ENCODE results near the gene COL26A1. TPM values are rescaled to one million over a fixed set of nuclear protein-coding genes. Genes with fewer than 3 reads are reported as not detected.
A peak's percentile ranks its signal among the peaks of the same experiment; 100 is the strongest.

COL26A1 gene
- total RNA-seq, 1 donor from 2014 or later: 0.58 TPM

DNA sequence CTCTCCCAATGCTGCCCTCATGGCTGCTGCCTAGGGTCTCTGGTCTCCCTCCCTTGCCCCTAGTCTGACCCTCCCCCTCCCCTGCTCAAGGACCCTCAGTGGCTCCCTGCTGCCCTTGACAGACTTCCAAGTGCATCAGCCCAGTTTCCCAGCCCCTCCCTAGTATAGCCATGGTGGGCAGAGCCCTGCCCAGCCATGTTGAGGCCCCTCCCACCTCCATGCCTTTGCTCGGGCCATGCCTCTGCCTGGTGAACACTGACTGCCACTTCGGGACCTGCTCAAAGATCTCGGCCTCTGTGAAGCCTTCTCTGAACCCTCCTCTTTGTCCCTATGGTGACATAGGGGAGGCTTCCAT is 193.2 kb downstream of the COL26A1 start:
- H3K36me3 ChIP-seq: no peaks in the 10 kb centered on the region
- H3K4me3 ChIP-seq: no peak overlapping the region
- intact Hi-C loops (cut with DNase I): no loop called here
- no peaks in the 10 kb centered on the region for H3K4me1 ChIP-seq
- no peaks in the 10 kb centered on the region for H3K27me3 ChIP-seq
- no peaks in the 10 kb centered on the region for H3K9me3 ChIP-seq
- TF ChIP-seq, protein P1, sequence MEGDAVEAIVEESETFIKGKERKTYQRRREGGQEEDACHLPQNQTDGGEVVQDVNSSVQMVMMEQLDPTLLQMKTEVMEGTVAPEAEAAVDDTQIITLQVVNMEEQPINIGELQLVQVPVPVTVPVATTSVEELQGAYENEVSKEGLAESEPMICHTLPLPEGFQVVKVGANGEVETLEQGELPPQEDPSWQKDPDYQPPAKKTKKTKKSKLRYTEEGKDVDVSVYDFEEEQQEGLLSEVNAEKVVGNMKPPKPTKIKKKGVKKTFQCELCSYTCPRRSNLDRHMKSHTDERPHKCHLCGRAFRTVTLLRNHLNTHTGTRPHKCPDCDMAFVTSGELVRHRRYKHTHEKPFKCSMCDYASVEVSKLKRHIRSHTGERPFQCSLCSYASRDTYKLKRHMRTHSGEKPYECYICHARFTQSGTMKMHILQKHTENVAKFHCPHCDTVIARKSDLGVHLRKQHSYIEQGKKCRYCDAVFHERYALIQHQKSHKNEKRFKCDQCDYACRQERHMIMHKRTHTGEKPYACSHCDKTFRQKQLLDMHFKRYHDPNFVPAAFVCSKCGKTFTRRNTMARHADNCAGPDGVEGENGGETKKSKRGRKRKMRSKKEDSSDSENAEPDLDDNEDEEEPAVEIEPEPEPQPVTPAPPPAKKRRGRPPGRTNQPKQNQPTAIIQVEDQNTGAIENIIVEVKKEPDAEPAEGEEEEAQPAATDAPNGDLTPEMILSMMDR (IDR thresholded peaks at IDR 0.05): no peak
- peak; percentile 40 for DNase-seq
- H3K27ac ChIP-seq: no peak overlapping the region
- no peak for ATAC-seq

DNA sequence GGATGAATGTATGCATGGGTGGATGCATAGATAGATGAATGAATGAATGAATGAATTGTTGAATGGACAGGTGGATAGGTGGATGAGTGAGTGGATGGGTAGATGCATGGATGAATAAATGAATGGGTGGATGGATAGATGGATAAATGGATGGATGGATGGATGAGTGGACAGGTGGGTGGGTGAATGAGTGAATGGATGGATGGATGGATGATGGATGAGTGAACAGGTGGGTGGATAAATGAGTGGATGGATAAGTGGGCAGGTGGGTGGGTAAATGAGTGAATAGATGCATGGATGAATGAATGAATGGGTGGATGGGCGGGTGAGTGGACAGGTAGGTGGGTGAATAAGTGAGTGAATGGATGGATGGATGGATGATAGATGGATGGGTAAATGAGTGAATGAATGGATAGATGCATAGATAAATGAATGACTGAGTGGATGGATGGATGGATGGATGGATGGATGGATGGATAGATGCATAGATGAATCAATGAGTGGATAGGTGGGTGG is 193.8 kb downstream of the COL26A1 start:
- Histone ChIP-seq H3K4me1 (no peaks in the 10 kb centered on the region), H3K27ac (no peak overlapping the region), H3K27me3 (no peaks in the 10 kb centered on the region), H3K36me3 (no peaks in the 10 kb centered on the region), H3K9me3 (no peaks in the 10 kb centered on the region), H3K4me3 (no peak overlapping the region)
- intact Hi-C loops (cut with DNase I): no loop called here
- no peak for ATAC-seq
- DNase-seq: no peak
- TF ChIP-seq, protein P1 (IDR thresholded peaks at IDR 0.05): no peak

DNA sequence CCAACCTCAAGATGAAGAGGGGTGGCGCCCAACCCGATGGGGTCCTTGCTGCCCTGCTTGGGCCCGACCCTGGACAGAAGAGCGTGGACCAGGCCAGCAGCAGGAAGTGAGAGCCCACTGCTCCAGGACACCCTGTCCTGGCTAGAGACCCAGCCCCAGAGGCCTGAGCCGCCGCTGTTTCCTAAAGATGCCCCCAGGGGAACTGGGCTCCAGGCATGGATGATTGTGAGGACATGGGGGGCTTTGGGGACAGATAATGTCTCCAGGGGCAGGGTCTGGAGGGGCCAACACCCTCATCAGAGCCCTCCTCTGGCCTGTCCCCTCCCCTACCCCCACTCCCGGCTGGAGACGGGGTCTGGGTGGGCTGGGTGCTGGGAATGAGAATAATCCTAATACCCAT is 194.7 kb downstream of the COL26A1 start:
- no peaks in the 10 kb centered on the region for H3K27me3 ChIP-seq
- no peaks in the 10 kb centered on the region for H3K9me3 ChIP-seq
- DNase-seq (peak; percentile 45), ATAC-seq (no peak)
- H3K36me3 ChIP-seq: no peaks in the 10 kb centered on the region
- H3K4me1 ChIP-seq: no peaks in the 10 kb centered on the region
- intact Hi-C loops (cut with DNase I): no loop called here
- TF ChIP-seq, protein P1 (IDR thresholded peaks at IDR 0.05): no peak
- no peak overlapping the region for H3K27ac ChIP-seq
- H3K4me3 ChIP-seq: no peak overlapping the region

DNA sequence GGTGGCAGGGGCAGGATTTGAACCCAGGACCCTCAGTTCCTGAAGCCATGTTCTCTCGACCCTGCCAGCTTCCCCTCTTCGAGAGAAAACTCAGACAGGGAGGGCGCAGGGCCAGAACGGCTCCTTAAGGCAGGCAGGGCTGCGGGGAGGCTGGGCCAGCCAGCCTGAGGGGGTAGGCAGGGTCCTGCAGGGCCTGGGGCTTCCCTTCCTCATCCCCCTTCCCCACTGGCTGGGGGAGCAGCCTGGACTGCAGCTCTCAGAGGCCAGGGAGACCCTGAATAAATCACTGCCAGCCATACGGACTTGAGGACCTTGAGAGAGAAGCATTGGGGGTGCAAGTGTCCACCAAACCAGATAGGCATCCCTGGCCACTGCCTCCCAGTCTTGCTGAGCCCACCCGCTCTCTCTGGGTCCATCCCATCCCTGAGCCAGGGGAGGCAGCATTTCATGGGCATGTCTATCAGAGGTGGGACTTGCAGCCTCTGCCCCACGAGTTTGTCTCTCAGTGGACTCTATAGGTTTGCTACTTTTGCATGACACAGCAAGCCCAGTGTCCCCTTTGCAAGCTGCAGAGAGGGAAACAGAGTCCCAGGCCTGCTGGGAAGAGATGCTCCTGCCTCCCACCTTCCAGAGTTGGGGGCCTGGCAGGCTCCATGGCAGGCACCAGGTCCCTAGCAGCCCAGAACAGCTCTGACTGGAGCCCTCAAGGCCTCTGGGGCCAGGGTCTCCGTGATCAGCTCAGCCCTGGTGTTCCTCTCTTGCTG is 195.5 kb downstream of the COL26A1 start:
- Histone ChIP-seq H3K9me3 (no peaks in the 10 kb centered on the region), H3K4me1 (no peaks in the 10 kb centered on the region), H3K27ac (no peak overlapping the region), H3K4me3 (no peak overlapping the region), H3K36me3 (no peaks in the 10 kb centered on the region), H3K27me3 (no peaks in the 10 kb centered on the region)
- intact Hi-C loops (cut with DNase I): no loop called here
- TF ChIP-seq, protein P1 (IDR thresholded peaks at IDR 0.05): no peak
- ATAC-seq (no peak), DNase-seq (peak; percentile 58)

DNA sequence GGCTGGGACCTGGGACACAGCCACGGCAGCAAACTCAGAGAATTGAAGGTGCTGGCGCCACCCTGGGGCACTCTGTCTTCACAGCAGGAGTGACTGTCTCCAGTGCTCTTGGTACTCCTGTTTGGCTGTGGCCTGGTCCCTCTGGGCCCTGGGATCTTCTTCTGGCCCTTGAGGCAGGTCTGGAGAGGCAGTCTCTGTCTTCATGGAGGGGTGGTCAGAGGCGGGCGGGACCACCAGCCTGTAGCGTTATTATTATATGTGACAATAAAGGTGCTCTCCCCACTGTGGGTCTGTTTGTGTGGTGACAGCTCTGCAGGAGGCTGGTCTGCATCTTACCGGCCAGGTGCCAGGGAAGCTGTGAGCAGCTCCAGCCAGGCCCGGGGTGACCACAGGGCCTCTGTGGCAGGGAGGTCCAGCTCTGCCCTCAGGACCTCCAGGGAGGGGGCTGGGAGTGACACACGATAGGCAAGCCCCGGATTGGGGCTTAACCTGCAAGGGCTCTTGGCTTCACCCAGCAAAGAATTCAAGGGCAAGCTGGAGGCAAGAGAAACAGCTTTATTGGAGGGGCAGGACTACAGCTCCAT is 196.2 kb downstream of the COL26A1 start:
- ATAC-seq (no peak), DNase-seq (no peak)
- TF ChIP-seq, protein P1 (IDR thresholded peaks at IDR 0.05): no peak
- H3K9me3 ChIP-seq: no peaks in the 10 kb centered on the region
- H3K4me3 ChIP-seq: no peak overlapping the region
- no peaks in the 10 kb centered on the region for H3K27me3 ChIP-seq
- intact Hi-C loops (cut with DNase I): no loop called here
- no peaks in the 10 kb centered on the region for H3K4me1 ChIP-seq
- no peaks in the 10 kb centered on the region for H3K36me3 ChIP-seq
- no peak overlapping the region for H3K27ac ChIP-seq
